HG03103 (cell line): ENCODE results near the gene RC3H2.

Experiments used
- ATAC-seq: cut with Tn5 transposase; IDR thresholded peaks from one replicate; pipeline ENCODE4 v1.9.1; 2021; ENCODE audit warnings: low read depth; ENCODE audit not compliant: unreplicated experiment

Gene RC3H2

DNA sequence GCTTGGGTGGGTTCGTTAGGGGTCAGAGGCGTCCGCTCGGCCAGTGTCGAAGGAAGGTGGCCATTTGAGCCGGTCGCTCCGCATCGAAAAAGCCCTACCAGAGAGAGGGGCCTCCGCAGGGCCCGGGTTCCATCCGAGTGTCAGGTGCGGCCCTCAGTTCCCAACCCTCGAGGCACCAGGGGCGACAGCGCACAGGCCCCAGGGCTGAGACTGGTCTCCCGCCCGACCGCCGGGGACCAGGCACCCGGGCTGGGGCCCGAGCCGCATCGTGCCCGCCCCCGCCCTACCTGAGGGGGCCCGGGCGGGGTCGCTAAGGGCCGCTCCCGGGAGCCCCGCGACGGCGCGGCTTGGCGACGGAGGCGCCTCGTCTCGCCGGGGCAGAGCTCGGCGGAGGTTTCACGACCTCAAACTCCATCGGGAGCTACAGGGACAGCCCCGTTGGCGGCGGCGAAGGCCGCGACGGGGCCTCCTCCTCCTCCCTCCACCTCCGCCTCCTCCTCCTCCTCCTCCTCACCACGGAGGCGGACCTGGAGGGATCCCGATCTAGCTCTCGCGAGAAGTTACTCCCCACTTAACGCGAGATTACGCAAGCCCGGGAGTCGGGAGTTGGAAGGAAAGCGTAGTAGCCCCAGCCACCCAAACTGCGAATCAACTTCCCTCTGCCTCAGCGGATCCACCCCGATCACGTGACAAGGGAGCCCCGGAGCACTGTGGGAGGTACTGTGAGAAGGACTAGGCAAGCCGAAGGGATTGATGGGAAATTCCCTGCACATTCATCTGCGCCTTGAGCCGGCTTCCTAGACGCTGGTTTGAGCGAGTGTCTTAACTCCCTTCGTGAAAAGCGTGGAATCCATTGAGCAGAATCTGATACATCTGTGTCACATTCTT is at the start of gene RC3H2:
Gene RC3H2, minus strand, starts transcription at position 537 of the 888 bp plus-strand sequence. CDS start 7,850 bp downstream, outside the sequence.
- peak; percentile 85 for ATAC-seq

DNA sequence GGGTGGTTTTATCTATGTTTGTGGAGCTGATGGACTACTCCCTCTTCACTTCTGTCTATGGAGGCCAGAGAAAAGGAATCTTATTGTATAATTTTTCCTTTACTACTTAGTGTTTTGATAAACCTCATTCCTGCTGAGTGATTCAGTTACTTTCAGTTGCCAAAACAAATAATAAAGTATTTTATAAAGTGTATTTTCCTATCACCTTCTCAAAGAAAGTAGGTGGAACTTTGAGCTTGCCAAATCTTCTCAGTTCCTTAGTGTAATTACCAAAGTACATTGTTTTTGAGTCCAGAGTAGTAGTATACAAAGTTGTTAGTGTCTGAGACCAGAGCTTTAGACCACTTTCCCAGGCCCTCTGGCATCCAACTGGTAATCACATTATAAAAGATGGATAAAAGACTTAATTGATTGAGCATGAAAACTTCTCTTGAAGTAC is 49.1 kb upstream of the RC3H2 start:
- no peak for ATAC-seq

GRCh38 chr9:122951056-122951455 is 45.9 kb upstream of the RC3H2 start:
- no peak for ATAC-seq

- ATAC-seq: no peak
These were observed 45.1 kb upstream of the RC3H2 start for GRCh38 chr9:122950263-122950662.

DNA sequence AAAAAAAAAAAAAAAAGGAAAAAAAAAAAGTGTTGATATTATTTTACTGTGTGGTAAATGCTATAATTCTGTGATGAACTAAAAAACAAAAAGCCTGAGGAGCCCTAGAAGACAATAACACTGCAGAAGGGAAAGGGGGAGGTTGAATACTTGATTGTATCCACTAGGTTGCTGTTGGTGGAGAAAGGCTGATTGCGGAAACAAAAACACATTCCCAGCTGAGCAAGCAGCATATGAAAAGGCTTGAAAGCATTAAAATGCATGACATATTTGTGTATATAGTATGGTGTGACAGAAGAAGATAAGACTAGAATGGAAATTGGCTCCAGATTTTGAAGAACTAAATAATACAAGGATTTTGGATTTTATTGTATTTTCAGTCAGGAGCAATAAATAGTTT is 44.5 kb upstream of the RC3H2 start:
- no peak for ATAC-seq

DNA sequence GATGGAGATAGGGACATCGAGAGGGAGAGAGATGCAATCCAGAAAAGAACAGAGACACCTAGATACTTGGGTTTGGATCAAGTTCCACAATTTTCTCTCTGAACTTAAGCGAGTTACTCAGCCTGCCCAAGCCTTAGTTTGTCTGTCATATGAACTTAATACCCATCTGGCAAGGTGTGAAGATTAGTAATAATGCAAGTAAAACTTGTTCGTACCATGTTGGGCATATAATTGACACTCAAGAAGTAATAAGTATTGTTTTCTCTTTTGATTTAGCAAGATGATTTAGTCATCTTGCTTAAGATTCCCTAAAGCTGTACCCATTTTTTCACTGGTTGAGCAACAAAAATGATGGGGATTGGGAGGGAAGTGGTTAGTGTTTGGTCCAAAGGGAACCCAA is 43.2 kb upstream of the RC3H2 start:
- no peak for ATAC-seq

DNA sequence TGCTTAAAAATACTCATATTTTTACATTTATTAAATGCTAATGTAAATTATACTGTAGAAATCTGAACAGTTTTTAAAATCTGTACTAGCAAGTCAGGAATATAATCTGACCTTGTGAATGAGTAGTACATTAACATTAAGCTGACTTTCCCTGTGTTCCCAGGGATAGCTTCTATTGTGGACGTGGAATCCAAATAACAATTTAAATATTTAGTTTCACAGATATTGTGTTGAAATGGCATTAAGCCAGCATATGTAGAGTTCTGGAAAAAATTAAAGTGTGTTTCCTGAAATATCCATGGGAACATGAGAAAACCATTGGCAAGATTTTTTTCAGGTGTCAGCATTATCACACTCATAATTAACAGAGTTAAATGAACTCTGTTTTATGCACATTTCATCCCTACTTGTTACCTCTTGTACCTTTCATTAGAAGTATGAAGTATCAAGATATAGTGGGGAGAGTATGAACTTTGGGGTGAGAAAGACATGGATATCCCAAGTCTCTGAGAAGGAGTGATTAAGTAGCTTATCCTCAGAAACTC is 41.4 kb upstream of the RC3H2 start:
- no peak for ATAC-seq

GRCh38 chr9:122944960-122945888 is 40.1 kb upstream of the RC3H2 start:
- no peak for ATAC-seq

- ATAC-seq: no peak
These were observed 36.5 kb upstream of the RC3H2 start for GRCh38 chr9:122941582-122942234.

- ATAC-seq: peak; percentile 98
These were observed 35.8 kb upstream of the RC3H2 start, which contains the start of gene RABGAP1 for GRCh38 chr9:122940749-122941581. Gene RABGAP1 (plus strand): TSS chr9:122941020. CDS start chr9:122957060, 16,040 bp downstream.

- no peak for ATAC-seq
These were observed 35.2 kb upstream of the RC3H2 start for GRCh38 chr9:122940454-122940748.

GRCh38 chr9:122939601-122940000 is 34.4 kb upstream of the RC3H2 start:
- no peak for ATAC-seq

GRCh38 chr9:122936883-122937282 is 31.7 kb upstream of the RC3H2 start:
- ATAC-seq: no peak

GRCh38 chr9:122936464-122936863 is 31.3 kb upstream of the RC3H2 start:
- ATAC-seq: no peak

- ATAC-seq: peak; percentile 97
These were observed 26.3 kb upstream of the RC3H2 start, which contains the start of gene ZBTB26 for GRCh38 chr9:122931226-122932121. Gene ZBTB26 (minus strand): TSS chr9:122931512. CDS start chr9:122919934, 11,578 bp downstream.

GRCh38 chr9:122930541-122931225 is 25.5 kb upstream of the RC3H2 start:
- peak; percentile 8 for ATAC-seq

DNA sequence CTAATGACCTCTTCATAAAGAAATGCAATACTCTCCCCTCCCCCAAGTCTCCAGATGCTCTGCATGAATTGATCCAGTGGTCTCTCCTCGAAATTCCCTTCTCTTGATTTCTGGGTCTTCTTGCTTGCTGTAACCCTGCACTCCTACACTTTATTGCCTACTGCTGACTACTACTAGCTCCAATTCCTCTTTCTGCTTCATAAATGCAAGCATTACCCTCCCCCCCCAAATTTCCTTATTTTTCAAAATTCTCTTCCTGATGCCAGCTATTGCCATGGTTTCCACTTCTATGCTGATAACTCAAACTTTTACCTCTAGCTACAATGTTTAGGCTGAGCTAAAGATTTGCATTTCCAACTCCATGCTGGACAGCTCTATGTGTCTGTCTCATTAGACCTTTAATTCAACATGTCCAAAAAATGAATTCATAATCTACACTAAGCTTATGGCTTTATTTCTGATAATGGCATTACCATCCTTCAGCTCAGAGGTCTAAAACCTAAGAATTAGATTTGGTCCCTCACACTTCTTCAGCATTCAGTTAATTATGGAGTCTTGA is 24.7 kb upstream of the RC3H2 start:
- no peak for ATAC-seq

DNA sequence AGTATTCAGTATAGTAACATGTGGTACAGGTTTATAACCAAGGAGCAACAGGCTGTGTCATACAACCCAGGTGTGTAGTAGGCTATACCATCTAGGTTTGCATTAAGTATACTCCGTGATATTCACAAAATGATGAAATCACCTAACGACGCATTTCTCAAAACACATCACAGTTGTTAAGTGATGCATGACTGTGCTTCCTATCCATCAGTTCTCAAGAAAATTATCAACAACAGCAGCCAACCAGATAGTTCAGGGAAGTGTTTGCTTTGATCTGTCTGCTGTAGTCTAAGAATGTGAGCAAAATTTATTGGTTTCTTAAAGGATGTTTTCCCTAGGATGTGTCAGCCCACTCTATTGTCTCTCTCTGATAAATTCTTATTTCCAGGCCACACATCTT is 18.8 kb upstream of the RC3H2 start:
- ATAC-seq: no peak
